Parathyroid adenoma (tissue), 2 donors: ENCODE measurements around the gene ANKH.

Experiments used
- H2AFZ ChIP-seq: fragments of 300-600 bp; sonication (generic); one replicate; pipeline ENCODE4 v1.7.0; 2017; ENCODE audit warnings: antibody characterized with exemption, mild to moderate bottlenecking
- H3K27ac ChIP-seq: fragments of 300-600 bp; sonication (generic); one replicate; pipeline ENCODE4 v1.7.0; 2017
- H3K27me3 ChIP-seq: fragments of 300-600 bp; sonication (generic); one replicate; pipeline ENCODE4 v1.7.0; 2017; ENCODE audit warnings: low read length; ENCODE audit not compliant: control insufficient read depth, insufficient read depth
- H3K36me3 ChIP-seq: fragments of 300-600 bp; sonication (generic); one replicate; pipeline ENCODE4 v1.7.0; 2017; ENCODE audit warnings: low read length; ENCODE audit not compliant: control insufficient read depth, insufficient read depth
- H3K4me1 ChIP-seq: fragments of 300-600 bp; sonication (generic); one replicate; pipeline ENCODE4 v1.7.0; 2017; ENCODE audit warnings: control low read depth
- H3K4me2 ChIP-seq: fragments of 300-600 bp; sonication (generic); one replicate; pipeline ENCODE4 v1.7.0; 2017; ENCODE audit warnings: low read length
- H3K4me3 ChIP-seq: fragments of 300-600 bp; sonication (generic); one replicate; pipeline ENCODE4 v1.7.0; 2017; ENCODE audit warnings: low read depth, low read length
- H3K79me2 ChIP-seq: fragments of 300-600 bp; sonication (generic); one replicate; pipeline ENCODE4 v1.7.0; 2017; ENCODE audit warnings: control low read depth
- H3K9ac ChIP-seq: fragments of 300-600 bp; sonication (generic); one replicate; pipeline ENCODE4 v1.7.0; 2017; ENCODE audit warnings: mild to moderate bottlenecking
- H3K9me3 ChIP-seq: fragments of 300-600 bp; sonication (generic); one replicate; pipeline ENCODE4 v1.7.0; 2017; ENCODE audit warnings: low read length; ENCODE audit not compliant: control insufficient read depth
- CTCF ChIP-seq: fragments of 300-600 bp; sonication (generic); IDR thresholded peaks from one replicate; pipeline ENCODE4 v1.7.0; 2017; ENCODE audit warnings: antibody characterized with exemption, mild to moderate bottlenecking
- donor health status: primary hyperparathyroidism.

The ANKH gene

GRCh38 chr5:14662721-14663260, 208.8 kb downstream of the ANKH start:
- no peak for TF ChIP-seq CTCF
- Histone ChIP-seq H3K4me2 (no peak overlapping the region), H3K9me3 (no peaks in the 10 kb centered on the region), H3K36me3 (no peaks in the 10 kb centered on the region), H3K4me1 (peaks cover 11% of the 10 kb centered on the region), H3K27me3 (no peaks in the 10 kb centered on the region), H3K79me2 (peaks cover 28% of the 10 kb centered on the region), H2AFZ (no peak overlapping the region), H3K9ac (no peak overlapping the region), H3K4me3 (no peak overlapping the region), H3K27ac (no peak overlapping the region)

GRCh38 chr5:14660833-14661232, 210.7 kb downstream of the ANKH start:
- Histone ChIP-seq H3K27me3 (no peaks in the 10 kb centered on the region), H3K4me1 (peaks cover 8% of the 10 kb centered on the region), H3K79me2 (peaks cover 18% of the 10 kb centered on the region), H3K27ac (no peak overlapping the region), H3K9me3 (no peaks in the 10 kb centered on the region), H3K9ac (no peak overlapping the region), H3K36me3 (no peaks in the 10 kb centered on the region), H3K4me3 (no peak overlapping the region), H2AFZ (no peak overlapping the region), H3K4me2 (no peak overlapping the region)
- TF ChIP-seq CTCF, result no peak

- H3K27ac ChIP-seq, result no peak overlapping the region
- H3K4me1 ChIP-seq, result peaks cover 3% of the 10 kb centered on the region
- no peaks in the 10 kb centered on the region for H3K36me3 ChIP-seq
- H3K4me3 ChIP-seq, result no peak overlapping the region
- TF ChIP-seq CTCF, result no peak
- no peaks in the 10 kb centered on the region for H3K27me3 ChIP-seq
- H3K9me3 ChIP-seq, result no peaks in the 10 kb centered on the region
- H2AFZ ChIP-seq, result no peak overlapping the region
- peaks cover 11% of the 10 kb centered on the region for H3K79me2 ChIP-seq
- no peak overlapping the region for H3K4me2 ChIP-seq
- H3K9ac ChIP-seq, result no peak overlapping the region
Observed at GRCh38 chr5:14659821-14660607, 211.6 kb downstream of the ANKH start.

DNA sequence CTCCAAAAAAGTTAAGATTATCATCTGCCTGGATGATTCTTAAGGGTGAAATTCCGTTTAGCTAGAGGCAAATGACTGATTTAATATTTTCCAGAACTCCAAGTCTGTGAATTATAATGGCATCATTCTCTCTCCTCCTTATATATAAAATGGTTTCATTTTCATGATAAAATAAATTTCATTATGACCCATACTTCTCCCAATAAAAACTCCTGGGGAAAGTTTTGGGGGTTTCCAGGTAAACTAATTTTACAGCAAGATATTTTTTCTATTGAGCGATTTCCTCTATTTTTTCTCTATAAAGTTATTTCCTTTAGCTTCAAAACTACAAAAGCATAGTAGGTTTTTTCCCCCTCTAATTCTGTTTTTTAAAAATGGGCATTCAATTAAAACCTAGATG, 214.7 kb downstream of the ANKH start:
- Histone ChIP-seq H3K79me2 (no peaks in the 10 kb centered on the region), H3K27ac (no peak overlapping the region), H3K4me1 (peaks cover 3% of the 10 kb centered on the region), H3K4me2 (no peak overlapping the region), H3K27me3 (no peaks in the 10 kb centered on the region), H3K9me3 (no peaks in the 10 kb centered on the region), H3K4me3 (no peak overlapping the region), H2AFZ (no peak overlapping the region), H3K36me3 (no peaks in the 10 kb centered on the region), H3K9ac (no peak overlapping the region)
- TF ChIP-seq CTCF, result no peak
